WTC11 (cell line): ENCODE measurements around the gene AGXT. TPM values are rescaled to one million over a fixed set of nuclear protein-coding genes. Genes with fewer than 3 reads are reported as not detected.

Experiments used
- ATAC-seq: fragments of 200-7000 bp; cut with Tn5 transposase; 2 replicates; pipeline ENCODE4 v1.10.0; 2021; ENCODE audit warnings: mild to moderate bottlenecking, moderate library complexity
- CTCF ChIA-PET: fragments of 300-600 bp; sonication (Branson Sonifier 250); formaldehyde crosslinking; loops from one replicate; lab custom pipeline; 2021; ENCODE audit warnings: antibody characterized with exemption; lab: Charles Lee
- POLR2A ChIA-PET: fragments of 350-600 bp; sonication (Branson Sonifier 250); formaldehyde crosslinking; loops from one replicate; lab custom pipeline; 2021; ENCODE audit warnings: antibody characterized with exemption; lab: Charles Lee
- DNase-seq: peaks from one replicate; pipeline ENCODE4 v3.0.0; 2021; ENCODE audit warnings: low spot score
- H3K27ac Mint-ChIP-seq: 2 replicates; pipeline ENCODE4 v1.8.0; 2021; ENCODE audit warnings: mixed read lengths
- H3K27me3 Mint-ChIP-seq: 2 replicates; pipeline ENCODE4 v1.8.0; 2021; ENCODE audit warnings: low read depth, mild to moderate bottlenecking, moderate library complexity, mixed read lengths
- H3K36me3 Mint-ChIP-seq: 2 replicates; pipeline ENCODE4 v1.8.0; 2021; ENCODE audit warnings: mixed read lengths
- H3K4me1 Mint-ChIP-seq: 2 replicates; pipeline ENCODE4 v1.8.0; 2022; ENCODE audit warnings: mixed read lengths
- H3K4me3 Mint-ChIP-seq: 2 replicates; pipeline ENCODE4 v1.8.0; 2021; ENCODE audit warnings: mild to moderate bottlenecking, moderate library complexity, mixed read lengths
- H3K9me3 Mint-ChIP-seq: 2 replicates; pipeline ENCODE4 v1.8.0; 2021; ENCODE audit warnings: mixed read lengths
- AFF4 ChIP-seq: sonication (generic); formaldehyde crosslinking; IDR thresholded peaks from 2 replicates; pipeline ENCODE4 v1.8.1; 2023; ENCODE audit warnings: mild to moderate bottlenecking, missing genetic modification reagents, borderline replicate concordance
- CREB1 ChIP-seq: sonication (generic); formaldehyde crosslinking; IDR thresholded peaks from 2 replicates; pipeline ENCODE4 v1.8.0; 2023; ENCODE audit warnings: mild to moderate bottlenecking, missing genetic modification reagents
- CREM ChIP-seq: sonication (generic); formaldehyde crosslinking; IDR thresholded peaks from 2 replicates; pipeline ENCODE4 v1.8.1; 2022; ENCODE audit warnings: mild to moderate bottlenecking, missing genetic modification reagents, moderate library complexity
- E2F1 ChIP-seq: sonication (generic); formaldehyde crosslinking; IDR thresholded peaks from 2 replicates; pipeline ENCODE4 v1.8.0; 2022; ENCODE audit warnings: mild to moderate bottlenecking, missing genetic modification reagents
- EMX1 ChIP-seq: fragments of 250-450 bp; sonication (Bioruptor Pico); IDR thresholded peaks from 2 replicates; pipeline ENCODE4 v1.8.0; 2021; ENCODE audit warnings: mild to moderate bottlenecking
- ESRRA ChIP-seq: sonication (generic); formaldehyde crosslinking; IDR thresholded peaks from 2 replicates; pipeline ENCODE4 v1.8.1; 2022; ENCODE audit warnings: mild to moderate bottlenecking, missing genetic modification reagents, borderline replicate concordance
- ETV6 ChIP-seq: sonication (generic); formaldehyde crosslinking; IDR thresholded peaks from 2 replicates; pipeline ENCODE4 v1.8.1; 2022; ENCODE audit warnings: mild to moderate bottlenecking, missing genetic modification reagents
- FOXP1 ChIP-seq: sonication (generic); formaldehyde crosslinking; IDR thresholded peaks from 2 replicates; pipeline ENCODE4 v1.8.0; 2022; ENCODE audit warnings: missing genetic modification reagents, mild to moderate bottlenecking, moderate library complexity, borderline replicate concordance
- FOXP4 ChIP-seq: sonication (generic); formaldehyde crosslinking; IDR thresholded peaks from 2 replicates; pipeline ENCODE4 v1.8.0; 2022; ENCODE audit warnings: mild to moderate bottlenecking, missing genetic modification reagents
- GRHL2 ChIP-seq: fragments of 250-450 bp; sonication (Bioruptor Pico); IDR thresholded peaks from 2 replicates; pipeline ENCODE4 v1.8.0; 2022; ENCODE audit warnings: mild to moderate bottlenecking, moderate library complexity; ENCODE audit not compliant: insufficient replicate concordance, severe bottlenecking
- NFE2L1 ChIP-seq: sonication (generic); formaldehyde crosslinking; IDR thresholded peaks from 2 replicates; pipeline ENCODE4 v1.8.1; 2023; ENCODE audit warnings: missing genetic modification reagents
- PRRX2 ChIP-seq: fragments of 250-450 bp; sonication (Bioruptor Pico); IDR thresholded peaks from 2 replicates; pipeline ENCODE4 v1.8.0; 2021; ENCODE audit warnings: mild to moderate bottlenecking
- SP1 ChIP-seq: sonication (generic); formaldehyde crosslinking; conservative IDR thresholded peaks from 2 replicates; pipeline ENCODE4 v1.8.1; 2022; ENCODE audit warnings: missing genetic modification reagents
- TCF7 ChIP-seq: sonication (generic); formaldehyde crosslinking; IDR thresholded peaks from 2 replicates; pipeline ENCODE4 v1.8.0; 2022; ENCODE audit warnings: mild to moderate bottlenecking, low read depth, missing genetic modification reagents, moderate library complexity
- USF1 ChIP-seq: sonication (generic); formaldehyde crosslinking; IDR thresholded peaks from 2 replicates; pipeline ENCODE4 v1.8.0; 2022; ENCODE audit warnings: mild to moderate bottlenecking, missing genetic modification reagents
- ZNF121 ChIP-seq: sonication (generic); formaldehyde crosslinking; IDR thresholded peaks from 2 replicates; pipeline ENCODE4 v1.8.0; 2023; ENCODE audit warnings: missing genetic modification reagents
- ZNF416 ChIP-seq: fragments of 250-450 bp; sonication (Bioruptor Pico); IDR thresholded peaks from 2 replicates; pipeline ENCODE4 v1.9.0; 2021; ENCODE audit warnings: mild to moderate bottlenecking, inconsistent platforms
- ZNF512 ChIP-seq: sonication (generic); formaldehyde crosslinking; IDR thresholded peaks from 2 replicates; pipeline ENCODE4 v1.8.1; 2022; ENCODE audit warnings: missing genetic modification reagents, borderline replicate concordance
- ZNF532 ChIP-seq: fragments of 250-450 bp; sonication (Bioruptor Pico); IDR thresholded peaks from 2 replicates; pipeline ENCODE4 v1.9.0; 2021; ENCODE audit warnings: mild to moderate bottlenecking, borderline replicate concordance
- total RNA-seq: library from RNA; stranded (reverse); gene quantifications from 3 replicates; pipeline ENCODE4 v1.2.3, GENCODE V29; 2021

Gene AGXT
- total RNA-seq, 1 experiment from 2014 or later, result 0.24 TPM

GRCh38 chr2:240928476-240929363 lies 60.1 kb downstream of the AGXT start:
- TF ChIP-seq ZNF416, result no peak
- TF ChIP-seq PRRX2, result no peak
- TF ChIP-seq CREB1, result no peak
- TF ChIP-seq E2F1 (CRISPR knock-in tag), result no peak
- no peak for TF ChIP-seq ZNF121 (CRISPR knock-in tag)
- TF ChIP-seq AFF4 (CRISPR knock-in tag), result no peak
- no peak for TF ChIP-seq USF1
- H3K27ac Mint-ChIP-seq, result no peak overlapping the region
- no peaks in the 10 kb centered on the region for H3K4me1 Mint-ChIP-seq
- ChIA-PET CTCF (interaction anchor here (1.6 kb wide), 1 partner anchor 55 kb away, joined by 5 read pairs; no protein-coding TSS in a partner anchor), POLR2A (no interaction called here)
- no peaks in the 10 kb centered on the region for H3K27me3 Mint-ChIP-seq
- no peaks in the 10 kb centered on the region for H3K36me3 Mint-ChIP-seq
- no peak for ATAC-seq
- no peak for DNase-seq
- no peaks in the 10 kb centered on the region for H3K9me3 Mint-ChIP-seq
- no peak overlapping the region for H3K4me3 Mint-ChIP-seq

GRCh38 chr2:240929364-240930095 lies 60.9 kb downstream of the AGXT start:
- no peak overlapping the region for H3K27ac Mint-ChIP-seq
- H3K36me3 Mint-ChIP-seq, result no peaks in the 10 kb centered on the region
- no peak overlapping the region for H3K4me3 Mint-ChIP-seq
- POLR2A ChIA-PET, result no interaction called here
- ATAC-seq (no peak), DNase-seq (peak; percentile 6)
- no peaks in the 10 kb centered on the region for H3K9me3 Mint-ChIP-seq
- no peaks in the 10 kb centered on the region for H3K4me1 Mint-ChIP-seq
- CTCF ChIA-PET, result no interaction called here
- no peaks in the 10 kb centered on the region for H3K27me3 Mint-ChIP-seq
- no peak for TF ChIP-seq EMX1 (CRISPR knock-in tag)
- TF ChIP-seq ZNF416, result no peak
- no peak for TF ChIP-seq CREM
- no peak for TF ChIP-seq ETV6 (CRISPR knock-in tag)
- TF ChIP-seq FOXP4, result no peak
- no peak for TF ChIP-seq TCF7 (CRISPR knock-in tag)
- TF ChIP-seq ZNF532 (CRISPR knock-in tag), result no peak
- no peak for TF ChIP-seq GRHL2 (CRISPR knock-in tag)
- TF ChIP-seq SP1, result no peak
- no peak for TF ChIP-seq FOXP1 (CRISPR knock-in tag)
- no peak for TF ChIP-seq ZNF512
- no peak for TF ChIP-seq ESRRA (CRISPR knock-in tag)
- no peak for TF ChIP-seq NFE2L1
